NCI-H460 (cell line): Measurements from ENCODE around the gene BCL11B. TPM values are rescaled to one million over a fixed set of nuclear protein-coding genes. Genes with fewer than 3 reads are reported as not detected.

ENCODE experiments used
- DNase-seq: peaks from one replicate; pipeline ENCODE4 v3.0.0-alpha.2; 2016; ENCODE audit warnings: low read depth; ENCODE audit errors: extremely low read depth
- total RNA-seq: library from RNA; depleted of rRNA; stranded (reverse); fragments of >200 nt; shearing (Covaris generic); gene quantifications from 2 replicates; pipeline ENCODE4 v1.2.3, GENCODE V29; 2014; rRNA removed

Gene BCL11B
- total RNA-seq, 1 experiment from 2014 or later = not detected

DNA sequence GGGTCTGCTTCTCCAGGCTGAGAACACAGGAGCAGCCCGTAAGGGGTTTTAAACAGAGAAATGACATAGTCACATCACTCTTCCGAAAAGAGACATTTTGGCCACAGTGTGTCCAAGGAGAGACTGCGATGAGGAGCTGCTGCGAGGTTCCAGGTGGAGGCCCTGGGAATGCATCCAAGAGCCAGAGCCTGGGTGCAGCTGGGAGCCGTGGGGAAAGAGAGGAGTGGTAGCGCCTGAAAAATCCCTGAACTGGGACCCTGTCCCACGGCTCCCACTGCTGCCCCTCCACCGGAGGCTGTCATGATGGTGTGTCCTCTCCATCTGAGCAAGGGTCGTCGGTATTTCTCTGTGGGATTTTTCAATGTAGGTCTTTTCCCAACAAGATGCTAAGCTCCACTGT lies 146.9 kb downstream of the BCL11B start:
- DNase-seq = no peak

DNA sequence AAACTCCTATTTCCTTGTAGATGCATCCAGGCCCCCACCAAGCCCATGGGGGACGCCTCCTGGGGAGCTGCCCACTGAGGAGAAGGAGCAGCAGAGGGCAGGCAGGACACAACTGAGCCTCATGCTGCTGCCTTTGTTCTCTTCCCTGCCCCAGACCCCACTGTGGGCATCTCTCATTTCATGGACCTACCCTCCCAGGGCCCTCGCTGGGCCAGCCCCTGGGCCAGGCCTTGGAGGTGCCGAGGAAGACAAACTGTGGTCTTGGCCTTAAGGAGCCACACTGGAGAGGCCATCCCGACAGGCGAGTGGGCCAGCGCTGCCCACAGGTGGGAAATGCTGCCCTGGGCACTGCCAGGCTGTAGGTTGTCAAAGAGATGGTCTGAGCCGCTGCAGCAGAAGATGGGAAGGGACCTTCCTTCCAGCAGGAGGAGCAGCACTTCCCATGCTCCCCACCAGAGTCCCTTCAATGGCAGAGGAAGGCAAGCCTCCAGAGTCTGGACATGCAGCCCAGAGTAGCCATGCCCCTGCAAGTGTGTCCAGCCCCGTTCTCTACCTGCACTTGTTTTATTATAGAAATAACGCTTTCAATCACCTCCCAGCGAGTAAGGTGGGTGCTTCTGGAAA lies 147.4 kb downstream of the BCL11B start:
- DNase-seq = no peak

- DNase-seq = no peak
Measured at GRCh38 chr14:99123208-99123870, 148.7 kb downstream of the BCL11B start.

DNA sequence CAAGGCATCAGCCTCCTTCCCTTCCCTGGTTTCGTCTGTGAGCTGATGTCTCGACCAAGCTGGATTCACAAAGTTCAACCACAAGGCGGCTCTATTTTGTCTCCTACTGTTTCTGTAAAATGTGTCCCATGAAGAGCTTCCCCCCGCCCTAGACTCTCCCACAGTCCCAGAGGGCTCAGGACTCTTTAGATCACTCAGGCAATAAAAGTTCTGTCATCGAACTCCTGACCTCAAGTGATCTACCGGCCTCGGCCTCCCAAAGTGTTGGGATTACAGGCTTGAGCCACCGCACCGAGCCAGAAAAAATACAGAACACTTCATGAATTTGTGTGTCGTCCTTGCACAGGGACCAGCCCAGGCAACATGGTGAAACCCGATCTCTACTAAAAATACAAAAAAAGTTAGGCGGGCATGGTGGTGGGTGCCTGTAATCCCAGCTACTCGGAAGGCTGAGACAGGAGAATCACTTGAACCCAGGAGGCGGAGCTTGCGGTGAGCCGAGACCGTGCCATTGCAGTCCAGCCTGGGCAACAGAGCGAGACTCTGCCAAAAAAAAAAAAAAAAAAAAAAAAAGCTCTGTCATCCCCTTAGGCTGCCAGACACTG lies 149.4 kb downstream of the BCL11B start:
- no peak for DNase-seq

DNA sequence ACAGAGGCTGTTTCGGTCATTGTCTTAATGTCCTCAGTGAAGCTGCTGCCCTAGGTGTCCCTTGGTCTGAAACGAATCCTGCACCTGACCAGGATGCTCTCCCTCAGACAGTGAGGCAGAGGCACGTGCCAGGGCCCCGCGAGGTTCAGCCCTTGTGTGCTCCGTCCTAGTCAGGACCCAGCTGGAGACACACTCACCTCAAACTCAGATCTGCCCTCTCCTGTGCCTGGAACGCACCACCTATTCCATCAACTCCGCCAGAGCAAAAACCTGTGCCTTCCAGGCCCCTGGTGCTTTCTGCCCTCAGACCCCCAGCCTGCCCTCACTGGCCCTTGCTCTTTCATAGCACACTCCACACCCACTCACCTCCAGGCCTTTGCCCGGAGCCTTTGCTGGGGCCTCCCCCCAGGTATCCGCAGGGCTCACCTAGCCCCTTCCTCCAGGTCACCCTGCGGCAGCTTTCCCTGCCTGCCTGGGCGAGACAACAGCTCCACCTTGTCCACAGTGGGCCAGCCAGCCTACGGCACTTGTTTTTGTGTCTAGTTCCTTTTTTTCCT lies 150.6 kb downstream of the BCL11B start:
- no peak for DNase-seq

- no peak for DNase-seq
Measured at GRCh38 chr14:99120526-99121318, 151.3 kb downstream of the BCL11B start.

DNA sequence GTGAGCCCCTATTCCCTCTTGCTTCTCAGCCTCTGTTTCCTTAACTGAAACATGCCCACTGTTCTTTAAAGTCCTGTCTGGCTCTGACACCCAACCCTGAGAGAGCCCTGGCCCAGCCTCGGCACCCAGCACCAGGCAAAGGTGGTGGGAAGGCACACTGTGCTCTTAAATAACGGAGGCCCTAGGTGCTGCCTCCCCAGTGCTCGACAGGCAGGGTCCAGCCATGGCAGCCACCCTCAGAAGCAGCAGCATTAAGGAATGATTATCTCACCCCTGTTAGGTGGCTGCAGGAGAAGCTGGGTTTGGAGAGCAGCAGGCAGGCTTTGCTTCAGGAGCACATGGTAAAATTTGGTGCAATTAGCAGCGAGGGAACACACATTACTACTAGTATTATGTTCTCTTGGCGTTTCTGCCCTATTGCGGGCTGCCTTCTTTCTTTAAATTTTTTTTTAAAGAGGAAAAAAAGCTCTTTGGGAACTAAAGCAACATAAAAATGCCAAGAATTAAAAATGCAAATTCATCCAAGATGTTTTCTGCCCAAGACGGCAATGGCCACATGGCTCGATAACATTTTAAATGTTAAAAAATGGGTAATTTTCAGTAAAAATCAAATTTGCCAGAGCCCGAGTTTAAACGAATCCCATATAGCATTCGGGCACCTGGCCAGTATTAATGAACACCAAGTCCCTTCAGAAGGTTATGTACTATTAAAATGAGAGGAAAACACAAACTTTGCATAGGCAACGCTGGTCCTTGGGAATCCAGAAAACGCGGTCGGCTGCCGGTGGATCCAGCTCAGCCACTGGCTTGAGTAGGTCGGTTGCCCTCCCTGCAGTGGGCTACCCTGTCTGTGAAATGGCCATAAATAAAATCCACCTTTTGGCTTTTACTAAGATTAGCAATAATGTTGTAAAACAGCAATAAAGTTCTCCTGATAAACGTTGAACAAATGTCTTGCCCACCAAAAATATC lies 152.2 kb downstream of the BCL11B start:
- no peak for DNase-seq

Other genes with a start within 250 kb of the BCL11B start
- gene SETD3, start 208.7 kb upstream of the BCL11B start, total RNA-seq = 54.3 and 60.5 TPM in 2 replicates
- gene CCNK, start 209.2 kb upstream of the BCL11B start, total RNA-seq = 18.1 and 23.3 TPM in 2 replicates